ENCODE measurements around the gene CLPSL1. TPM values are rescaled to one million over a fixed set of nuclear protein-coding genes. Genes with fewer than 3 reads are reported as not detected.

The CLPSL1 gene
- total and polyA plus RNA-seq, 2 of the 13 experiments (the other 11 are each of a cell fraction or from before 2014, with no cell fraction given): not detected

- FAIRE-seq: no peak
- POLR2A ChIA-PET: interaction anchor here (1.0 to 1.8 kb wide), 2 partner anchors 129 to 401 kb away, joined by 3 to 19 read pairs; no protein-coding TSS in a partner anchor
- TF ChIP-seq HNF1A (IDR thresholded peaks at IDR 0.05; ENCODE audit: low read depth) (no peak), HNF1A (CRISPR knock-in tag; IDR thresholded peaks at IDR 0.05; ENCODE audit: borderline replicate concordance) (no peak), ZNF570 (CRISPR knock-in tag; IDR thresholded peaks at IDR 0.05; ENCODE audit: borderline replicate concordance) (no peak), TEAD3 (CRISPR knock-in tag; optimal IDR thresholded peaks at IDR 0.05; ENCODE audit: borderline replicate concordance) (no peak), ZNF660 (CRISPR knock-in tag; IDR thresholded peaks at IDR 0.05; ENCODE audit: borderline replicate concordance, low read depth) (no peak), THAP7 (CRISPR knock-in tag; IDR thresholded peaks at IDR 0.05) (no peak), ZBTB3 (CRISPR knock-in tag; IDR thresholded peaks at IDR 0.05; ENCODE audit: borderline replicate concordance, low read depth) (no peak), ZNF670 (CRISPR knock-in tag; IDR thresholded peaks at IDR 0.05; ENCODE audit: borderline replicate concordance) (no peak), ZFX (CRISPR knock-in tag; IDR thresholded peaks at IDR 0.05; ENCODE audit: low read depth) (no peak), MAZ (IDR thresholded peaks at IDR 0.05; ENCODE audit: borderline replicate concordance, low read depth, low read length) (peak; percentile 35; the same call in 1 of the 2 replicates), MAZ (CRISPR knock-in tag; IDR thresholded peaks at IDR 0.05; ENCODE audit: low read depth) (no peak), ZNF781 (CRISPR knock-in tag; IDR thresholded peaks at IDR 0.05; ENCODE audit: borderline replicate concordance, not compliant biosample characterization) (no peak), ZNF597 (CRISPR knock-in tag; IDR thresholded peaks at IDR 0.05) (no peak), SRF (IDR thresholded peaks at IDR 0.05; ENCODE audit: low read depth, low read length) (no peak), SIX1 (CRISPR knock-in tag; IDR thresholded peaks at IDR 0.05; ENCODE audit: borderline replicate concordance) (no peak), ZNF567 (CRISPR knock-in tag; IDR thresholded peaks at IDR 0.05; ENCODE audit: borderline replicate concordance) (no peak), KLF13 (CRISPR knock-in tag; IDR thresholded peaks at IDR 0.05) (no peak)
Measured at GRCh38 chr6:35731414-35731735, 49.4 kb upstream of the CLPSL1 start.

More at GRCh38 chr6:35731414-35731735, 49.4 kb upstream of the CLPSL1 start:
- H3K27me3 ChIP-seq (ENCODE audit: control insufficient read depth in 1 of 2, insufficient read depth in 2 of 2, low read length in 2 of 2): no peaks in the 10 kb centered on the region; a peak in 1 of 5 replicates
- peak; percentile 39 for ATAC-seq
- no peaks in the 10 kb centered on the region for H3K36me3 ChIP-seq (replicated peaks in 1 of 2; ENCODE audit: control insufficient read depth in 1 of 2, insufficient read depth in 2 of 2, low read length in 2 of 2)
- no peaks in the 10 kb centered on the region for H3K9me3 ChIP-seq (ENCODE audit: low read length)
- no peak overlapping the region for H2AFZ ChIP-seq (ENCODE audit: low read length)
- CTCF ChIA-PET (ENCODE audit: low intra/inter-chr PET ratio, low total read pairs): interaction anchor here (1.3 kb wide), 1 partner anchor 43 kb away, joined by 5 read pairs; the partner anchor contains the start of gene FKBP5
- no peaks in the 10 kb centered on the region for H4K20me1 ChIP-seq (ENCODE audit: insufficient read depth, low read length)
- H3K9ac ChIP-seq (ENCODE audit: insufficient read depth, low read depth, low read length): peak overlapping the region; percentile 77
- WGBS (ENCODE audit: low lambda C conversion rate): under 1% methylated on average over 22 of the region's 23 CpGs
- BruUV-seq (replicated peaks): no TSS peak
- H3K27ac ChIP-seq (ENCODE audit: extremely low read length, insufficient read depth, low read length): peak overlapping the region; percentile 87
- intact Hi-C loops (cut with micrococcal nuclease; ENCODE audit: unreplicated experiment): loop anchor here (10.0 kb wide), 1 partner anchor 437 kb away; the partner anchor contains the start of gene DEF6
- peaks cover 64% of the 10 kb centered on the region for H3K4me1 ChIP-seq (ENCODE audit: insufficient read depth, low read length)
- peak overlapping the region; percentile 63 to 88 (median 74) for H3K4me3 ChIP-seq (replicated peaks in 1 of 3; ENCODE audit: insufficient read depth in 1 of 3, low read depth in 2 of 3, low read length in 3 of 3)
- in situ Hi-C loops (cut with HindIII; ENCODE audit: extremely low pct_ligation_motif_present, low pct_unique_long_range_greater_than_20kb): loop anchor here (10.0 kb wide), 1 partner anchor 417 kb away; no protein-coding TSS in a partner anchor
- peak overlapping the region; percentile 87 for H3K4me2 ChIP-seq (ENCODE audit: low read depth, low read length)
- peak; percentile 89 for DNase-seq (ENCODE audit: low spot score)
- H3K79me2 ChIP-seq (ENCODE audit: insufficient read depth, low read length): no peaks in the 10 kb centered on the region
